GM18517 (cell line): ENCODE results near the gene PCSK6.
"Not testable (repeated sequence)": the region's sequence is repeated elsewhere in the genome, so short reads cannot be mapped to it uniquely, and the experiment has no call there.

Experiments used
- ATAC-seq: cut with Tn5 transposase; IDR thresholded peaks from one replicate; pipeline ENCODE4 v1.9.1; 2021; ENCODE audit warnings: mild to moderate bottlenecking, moderate library complexity; ENCODE audit not compliant: unreplicated experiment

PCSK6 gene

GRCh38 chr15:101435761-101436160, 53.7 kb downstream of the PCSK6 start:
- ATAC-seq: no peak

- no peak for ATAC-seq
Observed at GRCh38 chr15:101434032-101434920, 55.2 kb downstream of the PCSK6 start.

GRCh38 chr15:101433396-101433795, 56.1 kb downstream of the PCSK6 start:
- ATAC-seq: no peak

GRCh38 chr15:101432982-101433381, 56.5 kb downstream of the PCSK6 start:
- ATAC-seq: no peak

GRCh38 chr15:101431748-101432147, 57.8 kb downstream of the PCSK6 start:
- ATAC-seq: no peak

GRCh38 chr15:101431301-101431700, 58.2 kb downstream of the PCSK6 start:
- ATAC-seq: no peak

- ATAC-seq: no peak
Observed at GRCh38 chr15:101429646-101430045, 59.9 kb downstream of the PCSK6 start.

GRCh38 chr15:101429191-101429590, 60.3 kb downstream of the PCSK6 start:
- ATAC-seq: no peak

- no peak for ATAC-seq
Observed at GRCh38 chr15:101428758-101429157, 60.7 kb downstream of the PCSK6 start.

- ATAC-seq: no peak
Observed at GRCh38 chr15:101427606-101428487, 61.7 kb downstream of the PCSK6 start.

GRCh38 chr15:101426761-101427333, 62.7 kb downstream of the PCSK6 start:
- ATAC-seq: no peak

- no peak for ATAC-seq
Observed at GRCh38 chr15:101425787-101426365, 63.6 kb downstream of the PCSK6 start.

- ATAC-seq: no peak
Observed at GRCh38 chr15:101424984-101425383, 64.5 kb downstream of the PCSK6 start.

GRCh38 chr15:101420232-101420631, 69.3 kb downstream of the PCSK6 start:
- ATAC-seq: no peak

GRCh38 chr15:101416475-101416874, 73.0 kb downstream of the PCSK6 start:
- not testable (repeated sequence) for ATAC-seq

GRCh38 chr15:101413239-101413638, 76.3 kb downstream of the PCSK6 start:
- no peak for ATAC-seq

- no peak for ATAC-seq
Observed at GRCh38 chr15:101411581-101411980, 77.9 kb downstream of the PCSK6 start.

- ATAC-seq: no peak
Observed at GRCh38 chr15:101411085-101411484, 78.4 kb downstream of the PCSK6 start.

- no peak for ATAC-seq
Observed at GRCh38 chr15:101410612-101411011, 78.9 kb downstream of the PCSK6 start.

- no peak for ATAC-seq
Observed at GRCh38 chr15:101409621-101410020, 79.9 kb downstream of the PCSK6 start.
